ENCODE results near the gene SRGAP2B.
"Not testable (repeated sequence)": the region's sequence is repeated elsewhere in the genome, so short reads cannot be mapped to it uniquely, and the experiment has no call there.

The SRGAP2B gene

DNA sequence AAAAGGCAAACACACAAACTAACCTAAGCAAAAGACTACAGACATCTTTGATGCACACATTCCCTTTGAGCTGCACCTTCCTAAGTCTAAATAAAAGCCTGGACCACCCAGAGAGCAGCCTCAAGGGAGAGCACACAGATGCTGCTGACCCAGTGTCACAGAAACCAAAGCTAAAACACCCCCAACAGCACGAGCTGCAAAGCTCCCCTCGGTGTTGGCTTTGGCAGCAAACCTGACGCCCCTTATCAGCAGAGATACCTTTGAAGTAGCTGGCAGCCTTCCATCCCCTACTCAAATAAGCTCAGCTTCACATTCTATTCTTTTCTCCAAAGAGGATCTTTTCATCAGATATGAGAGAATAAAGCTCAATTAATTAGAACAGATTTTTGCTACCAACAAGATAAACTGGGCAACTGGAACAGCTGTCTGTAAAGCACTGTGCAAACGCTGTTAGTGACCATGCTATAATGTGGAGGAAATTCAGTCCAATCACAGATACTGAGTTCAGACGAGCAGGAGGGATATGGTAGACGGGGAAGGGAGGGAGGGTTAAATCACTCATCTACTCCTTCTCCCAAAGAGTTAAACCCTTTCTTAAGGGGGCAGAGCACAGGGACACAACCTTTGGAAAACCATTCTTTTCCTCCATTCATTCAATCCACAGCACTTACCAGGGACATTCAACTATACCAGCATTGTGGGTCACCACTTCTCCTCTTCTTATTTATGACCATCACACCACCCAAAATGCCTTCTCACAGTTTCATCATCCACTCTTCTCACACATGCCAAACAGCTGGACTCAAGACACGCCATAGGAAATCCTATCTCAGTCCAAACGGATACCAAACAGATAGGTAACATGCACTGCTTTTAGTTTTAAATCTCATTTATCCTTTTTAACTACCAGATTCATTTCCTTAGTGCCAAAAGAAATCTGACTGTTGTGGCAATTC, 148.3 kb downstream of the SRGAP2B start:
- not testable (repeated sequence) for DNase-seq (ENCODE audit: low spot score)

DNA sequence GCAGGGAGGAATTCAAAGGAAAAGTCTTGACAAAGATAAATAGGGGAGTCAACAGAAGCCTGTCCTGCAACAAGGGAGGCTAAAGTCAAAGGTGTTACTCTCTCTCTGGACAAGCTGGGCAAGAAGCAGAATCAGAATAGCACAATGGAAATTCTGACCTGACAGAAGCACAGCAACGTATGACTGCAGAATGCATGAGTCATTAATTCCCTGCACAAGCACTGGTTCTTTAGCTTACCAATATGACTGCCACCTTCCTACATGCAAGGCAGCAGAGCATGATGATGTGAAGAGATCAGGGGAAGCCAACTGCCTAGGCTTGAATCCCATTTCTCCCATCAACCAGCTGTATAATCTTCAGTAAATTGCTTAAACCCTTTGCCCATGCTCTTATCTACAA, 153.4 kb downstream of the SRGAP2B start:
- DNase-seq (ENCODE audit: low spot score): not testable (repeated sequence)

GRCh38 chr1:144940054-144940453, 155.1 kb downstream of the SRGAP2B start:
- DNase-seq (ENCODE audit: low spot score): not testable (repeated sequence)

DNA sequence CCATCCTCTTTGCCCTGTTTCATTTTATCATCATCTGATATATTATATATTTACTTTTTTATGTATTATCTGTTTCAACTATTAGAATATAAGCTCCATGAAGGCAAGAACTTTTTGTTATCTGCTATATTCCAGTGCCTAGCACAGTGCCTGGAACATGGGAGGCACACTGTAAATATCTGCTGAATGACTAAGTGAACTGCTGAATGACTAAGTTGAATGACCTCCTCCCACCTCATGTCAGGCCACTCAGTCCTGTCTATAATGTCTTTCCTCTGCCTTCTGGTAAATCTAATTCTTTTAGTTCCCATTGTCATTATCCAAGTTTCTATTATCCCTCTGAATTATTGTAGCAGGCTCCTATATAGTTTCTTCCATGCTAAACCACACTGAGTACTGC, 156.5 kb downstream of the SRGAP2B start:
- not testable (repeated sequence) for DNase-seq (ENCODE audit: low spot score)

- DNase-seq (ENCODE audit: low spot score): not testable (repeated sequence)
These were observed 158.9 kb downstream of the SRGAP2B start for GRCh38 chr1:144936186-144936732.

- not testable (repeated sequence) for DNase-seq (ENCODE audit: low spot score)
These were observed 159.8 kb downstream of the SRGAP2B start for GRCh38 chr1:144935310-144935709.

DNA sequence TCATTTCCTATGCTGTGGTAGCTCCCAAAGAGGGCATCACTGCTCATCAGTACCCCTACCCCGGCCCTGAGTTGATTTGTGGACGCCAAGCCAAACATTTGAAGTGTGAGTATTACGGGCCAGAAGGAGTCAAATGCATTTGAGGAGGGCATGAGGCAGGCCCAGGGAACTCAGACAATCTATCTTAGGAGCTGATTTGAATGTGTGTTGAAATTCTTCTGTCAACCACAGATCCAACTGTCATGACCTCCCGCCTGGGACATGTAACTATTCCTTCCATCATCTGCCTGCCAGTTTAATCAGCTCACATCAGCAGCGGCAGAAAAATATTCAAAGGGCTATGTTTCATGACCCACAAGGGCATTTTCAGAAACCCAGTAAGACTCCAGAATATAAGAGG, 162.1 kb downstream of the SRGAP2B start:
- DNase-seq (ENCODE audit: low spot score): not testable (repeated sequence)

GRCh38 chr1:144932153-144932552, 163.0 kb downstream of the SRGAP2B start:
- DNase-seq (ENCODE audit: low spot score): not testable (repeated sequence)

GRCh38 chr1:144931553-144931952, 163.6 kb downstream of the SRGAP2B start:
- DNase-seq (ENCODE audit: low spot score): not testable (repeated sequence)

DNA sequence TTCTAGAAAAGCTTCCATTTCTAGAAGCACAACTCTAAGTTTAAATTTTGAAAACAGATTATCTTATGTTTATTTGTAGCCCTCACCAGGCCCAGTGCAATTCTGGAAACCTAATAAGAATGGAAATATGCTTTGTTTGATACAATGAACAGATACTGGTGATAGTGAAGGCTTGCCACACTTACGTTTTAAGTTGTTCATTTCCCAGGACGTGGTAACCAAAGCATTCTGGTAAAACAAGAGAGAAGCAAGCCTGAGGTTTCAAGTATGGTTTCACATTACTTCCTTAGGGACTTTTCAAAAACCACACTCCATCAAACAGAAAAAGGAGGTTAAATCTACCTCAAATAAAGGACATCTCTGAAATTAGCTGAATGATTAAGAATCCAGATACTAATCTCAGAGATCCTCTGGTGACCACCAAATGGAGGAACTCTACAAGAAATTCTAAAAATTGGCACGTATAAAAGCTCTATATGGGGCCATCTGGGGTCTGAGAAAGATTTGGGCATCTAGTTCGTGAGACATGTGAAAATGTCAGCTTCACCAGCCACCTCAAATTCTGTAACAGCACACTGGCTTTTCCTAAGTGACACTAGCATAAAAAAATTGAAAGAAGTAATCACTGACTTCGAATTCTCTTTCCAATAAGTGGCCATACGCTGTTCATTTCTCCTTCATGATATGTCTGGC, 164.9 kb downstream of the SRGAP2B start:
- DNase-seq (ENCODE audit: low spot score): not testable (repeated sequence)

GRCh38 chr1:144927292-144927691, 167.8 kb downstream of the SRGAP2B start:
- not testable (repeated sequence) for DNase-seq (ENCODE audit: low spot score)

DNA sequence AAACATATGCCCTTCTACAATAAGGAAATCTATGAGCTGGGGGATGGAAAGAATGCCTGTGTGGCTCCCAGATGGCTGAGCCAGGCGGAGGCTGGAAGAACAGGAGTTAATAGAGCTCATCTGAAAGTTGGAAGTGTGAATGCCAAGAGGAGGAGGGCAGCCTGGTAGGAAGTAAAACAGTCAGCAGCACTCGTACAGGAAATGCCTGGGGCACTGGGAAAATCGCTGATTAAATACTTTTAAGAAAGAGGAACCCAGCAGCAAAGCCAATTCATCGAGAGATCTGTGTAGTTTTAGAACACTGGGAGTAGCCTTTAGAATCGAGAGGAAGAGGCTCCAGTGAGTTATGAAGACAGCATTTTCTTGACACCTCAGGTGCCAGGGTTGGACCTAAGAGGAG, 171.5 kb downstream of the SRGAP2B start:
- not testable (repeated sequence) for DNase-seq (ENCODE audit: low spot score)

- DNase-seq (ENCODE audit: low spot score): not testable (repeated sequence)
These were observed 172.3 kb downstream of the SRGAP2B start for GRCh38 chr1:144922785-144923184.

GRCh38 chr1:144919106-144919505, 176.0 kb downstream of the SRGAP2B start:
- not testable (repeated sequence) for DNase-seq (ENCODE audit: low spot score)

DNA sequence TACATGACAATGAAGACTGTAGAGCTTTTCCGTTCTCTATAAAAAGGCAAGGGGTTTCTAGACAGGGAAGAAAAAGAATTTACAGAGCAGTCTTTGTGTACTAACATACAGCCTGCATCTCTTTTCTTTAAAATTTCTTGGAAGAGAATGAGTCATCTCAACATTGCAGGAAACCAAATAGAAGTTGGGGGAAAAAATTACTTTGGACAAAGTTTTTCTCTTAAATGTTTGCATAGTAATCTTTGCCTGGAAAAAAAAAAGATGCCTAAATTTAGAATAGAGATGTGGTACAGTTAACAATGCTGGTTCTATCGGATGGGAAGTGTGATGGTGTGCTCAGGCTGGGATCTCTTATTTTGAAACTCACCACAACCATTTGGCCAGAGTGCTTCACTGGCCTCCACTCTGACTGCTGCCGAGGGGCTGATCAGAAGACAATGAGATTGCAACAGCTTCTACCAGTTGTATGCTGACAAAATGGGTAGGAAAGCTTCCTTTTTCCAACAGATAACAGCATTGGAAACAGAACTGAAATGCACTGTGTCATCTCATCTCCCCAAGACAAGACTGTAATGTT, 177.0 kb downstream of the SRGAP2B start:
- not testable (repeated sequence) for DNase-seq (ENCODE audit: low spot score)

DNA sequence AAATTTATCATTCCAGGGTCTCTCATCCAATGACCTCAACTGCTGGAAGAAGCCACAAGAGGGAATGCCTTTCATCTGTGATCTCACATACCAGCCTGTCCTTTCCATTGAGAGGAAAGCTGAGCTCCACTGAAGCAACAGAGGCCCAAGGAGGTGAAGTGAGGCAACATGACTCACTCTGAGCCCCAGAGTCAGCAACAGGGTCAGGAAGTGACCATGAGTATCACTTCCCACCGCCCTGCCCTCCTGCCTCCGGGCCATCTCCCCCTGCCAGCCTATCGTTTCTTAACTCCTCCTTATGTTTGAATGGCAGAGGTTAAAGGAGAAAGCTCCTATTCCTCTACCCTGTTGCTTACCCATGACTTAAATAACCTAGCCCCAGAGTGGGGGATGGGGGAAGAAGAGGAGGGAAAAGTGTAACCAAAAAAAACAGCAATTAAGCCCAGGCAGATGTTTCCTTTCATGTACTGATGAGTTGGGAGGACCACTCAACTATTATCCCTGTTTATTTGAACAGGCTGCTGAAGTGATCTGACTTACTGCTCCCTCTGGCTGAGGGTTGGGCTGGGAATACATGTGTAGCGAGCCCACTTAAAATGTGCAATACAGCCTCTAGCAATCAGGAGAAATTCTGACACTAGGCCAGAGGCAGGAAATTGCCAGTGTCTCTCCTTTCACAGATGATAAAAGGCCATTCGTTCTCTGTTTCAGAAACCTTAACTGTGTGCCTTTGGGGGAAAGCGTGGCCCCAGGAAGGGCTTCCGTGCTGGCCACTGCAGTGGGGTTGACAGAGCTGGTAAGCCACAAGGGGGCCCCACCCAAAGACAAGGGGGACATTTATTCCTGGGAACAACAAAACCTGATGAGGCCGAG, 177.7 kb downstream of the SRGAP2B start:
- not testable (repeated sequence) for DNase-seq (ENCODE audit: low spot score)

DNA sequence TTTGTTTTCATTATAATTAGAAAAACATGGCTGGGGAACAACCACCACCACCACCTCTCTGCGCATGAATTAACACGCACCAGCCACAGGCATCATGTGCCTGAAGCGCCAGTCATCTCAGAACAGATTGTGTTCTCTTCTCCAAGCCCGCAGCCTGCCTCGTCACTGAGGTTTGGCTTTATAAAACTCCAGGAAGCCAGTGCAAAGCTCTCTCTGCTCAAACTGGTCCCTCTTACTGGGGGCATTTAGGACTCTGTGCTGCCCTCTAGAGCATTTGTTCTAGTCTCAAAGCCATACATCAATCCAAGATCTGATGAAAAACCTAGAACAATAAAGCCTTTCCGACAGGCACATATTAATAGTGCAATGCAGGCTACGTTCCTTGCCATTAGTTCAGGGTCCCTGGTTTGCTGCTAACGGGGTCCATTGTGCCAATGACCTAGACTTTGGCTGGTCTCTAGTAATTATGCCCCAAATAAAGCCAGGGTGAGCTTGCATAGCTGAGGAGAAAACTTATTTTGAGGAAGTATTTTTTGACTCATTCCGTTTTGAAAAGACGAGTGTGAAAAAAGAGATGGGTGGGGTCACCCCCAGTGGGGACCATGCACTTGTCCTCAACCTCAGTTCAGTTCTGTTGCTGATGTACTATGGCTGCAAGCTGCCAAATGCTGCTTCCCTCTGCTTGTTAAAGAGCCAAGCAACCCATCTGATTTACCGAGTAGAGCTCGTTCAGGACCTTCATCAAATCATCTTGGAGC, 181.0 kb downstream of the SRGAP2B start:
- DNase-seq (ENCODE audit: low spot score): not testable (repeated sequence)

- DNase-seq (ENCODE audit: low spot score): not testable (repeated sequence)
These were observed 181.7 kb downstream of the SRGAP2B start for GRCh38 chr1:144913458-144913857.

DNA sequence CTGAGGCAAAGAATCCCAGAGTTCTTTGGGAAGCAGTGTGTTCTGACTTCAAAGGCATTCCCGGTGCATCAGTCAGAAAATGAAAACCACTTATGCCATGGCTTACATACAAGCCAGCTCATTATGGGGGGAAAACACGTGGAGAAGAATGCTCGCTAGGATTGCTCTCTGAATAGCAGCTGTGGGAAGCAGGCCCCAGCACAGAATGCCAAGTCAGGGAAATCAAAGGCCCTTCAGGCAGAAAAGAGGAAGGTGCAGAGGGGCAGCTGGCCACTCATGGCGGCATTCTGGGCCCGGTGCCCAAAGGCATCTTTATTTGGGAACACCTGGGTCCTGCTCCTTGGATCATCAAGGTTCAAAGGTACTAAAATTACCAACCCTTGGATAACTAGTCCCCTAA, 184.4 kb downstream of the SRGAP2B start:
- not testable (repeated sequence) for DNase-seq (ENCODE audit: low spot score)

GRCh38 chr1:144900841-144901240, 194.3 kb downstream of the SRGAP2B start:
- DNase-seq (ENCODE audit: low spot score): not testable (repeated sequence)

Data from putamen (tissue), 1 donor.